H9 (cell line): ENCODE measurements around the gene EPM2A. TPM values are rescaled to one million over a fixed set of nuclear protein-coding genes. Genes with fewer than 3 reads are reported as not detected.

Experiments used
- DNase-seq: peaks from one replicate; pipeline ENCODE4 v3.0.0-alpha.2; 2017
- H2AFZ ChIP-seq: one replicate; pipeline ENCODE4 v1.6.1; 2013; ENCODE audit warnings: mild to moderate bottlenecking, low read length, control low read depth, moderate library complexity
- H2AK5ac ChIP-seq: 2 replicates; pipeline ENCODE4 v1.6.1; 2013; ENCODE audit warnings: low read length, control low read depth, mixed read lengths; ENCODE audit not compliant: insufficient read length
- H2BK120ac ChIP-seq: one replicate; pipeline ENCODE4 v1.6.1; 2013; ENCODE audit warnings: low read depth, mild to moderate bottlenecking, low read length, control low read depth, inconsistent platforms; ENCODE audit not compliant: poor library complexity, severe bottlenecking
- H2BK12ac ChIP-seq: 2 replicates; pipeline ENCODE4 v1.6.1; 2013; ENCODE audit warnings: low read length, control low read depth, mixed read lengths, low read depth; ENCODE audit not compliant: insufficient read length
- H2BK15ac ChIP-seq: 2 replicates; pipeline ENCODE4 v1.6.1; 2013; ENCODE audit warnings: low read depth, low read length, control low read depth
- H2BK20ac ChIP-seq: one replicate; pipeline ENCODE4 v1.6.1; 2013; ENCODE audit warnings: low read depth, mild to moderate bottlenecking, low read length, control low read depth, inconsistent platforms; ENCODE audit not compliant: poor library complexity, severe bottlenecking
- H2BK5ac ChIP-seq: 2 replicates; pipeline ENCODE4 v1.6.1; 2013; ENCODE audit warnings: low read length, control low read depth, mixed read lengths; ENCODE audit not compliant: insufficient read length
- H3K14ac ChIP-seq: 2 replicates; pipeline ENCODE4 v1.6.1; 2013; ENCODE audit warnings: low read length, control low read depth; ENCODE audit not compliant: insufficient read depth
- H3K18ac ChIP-seq: 2 replicates; pipeline ENCODE4 v1.6.1; 2013; ENCODE audit warnings: low read depth, mild to moderate bottlenecking, mixed read lengths, low read length, control low read depth; ENCODE audit not compliant: insufficient read length
- H3K23ac ChIP-seq: 2 replicates; pipeline ENCODE4 v1.6.1; 2013; ENCODE audit warnings: low read length, control low read depth, mixed read lengths, low read depth; ENCODE audit not compliant: insufficient read length
- H3K23me2 ChIP-seq: 2 replicates; pipeline ENCODE4 v1.6.1; 2013; ENCODE audit warnings: low read depth, mild to moderate bottlenecking, mixed read lengths, low read length, control low read depth; ENCODE audit not compliant: insufficient read length, poor library complexity, severe bottlenecking
- H3K27ac ChIP-seq: 2 replicates; pipeline ENCODE4 v1.5.1; 2013; ENCODE audit warnings: low read length, control low read depth, mixed read lengths, low read depth; ENCODE audit not compliant: insufficient read length
- H3K27me3 ChIP-seq: 2 replicates; pipeline ENCODE4 v1.6.1; 2013; ENCODE audit warnings: low read length, control low read depth, inconsistent platforms; ENCODE audit not compliant: insufficient read depth
- H3K4ac ChIP-seq: 2 replicates; pipeline ENCODE4 v1.6.1; 2013; ENCODE audit warnings: low read depth, mild to moderate bottlenecking, control low read depth, inconsistent platforms, low read length, moderate library complexity
- H3K4me1 ChIP-seq: 2 replicates; pipeline ENCODE4 v1.6.1; 2013; ENCODE audit warnings: low read length, control low read depth, inconsistent platforms; ENCODE audit not compliant: insufficient read depth
- H3K4me2 ChIP-seq: 2 replicates; pipeline ENCODE4 v1.6.1; 2013; ENCODE audit warnings: low read length, control low read depth, mixed read lengths; ENCODE audit not compliant: insufficient read length, insufficient read depth
- H3K56ac ChIP-seq: 2 replicates; pipeline ENCODE4 v1.6.1; 2013; ENCODE audit warnings: low read depth, mild to moderate bottlenecking, mixed read lengths, low read length, control low read depth; ENCODE audit not compliant: insufficient read length
- H3K79me1 ChIP-seq: 2 replicates; pipeline ENCODE4 v1.6.1; 2013; ENCODE audit warnings: low read depth, mild to moderate bottlenecking, moderate library complexity, low read length, control low read depth, inconsistent platforms; ENCODE audit not compliant: insufficient read depth, poor library complexity, severe bottlenecking
- H3K79me2 ChIP-seq: 2 replicates; pipeline ENCODE4 v1.6.1; 2013; ENCODE audit warnings: low read length, control low read depth, inconsistent platforms; ENCODE audit not compliant: insufficient read depth
- H3K9ac ChIP-seq: 2 replicates; pipeline ENCODE4 v1.6.1; 2013; ENCODE audit warnings: low read length, control low read depth, mixed read lengths; ENCODE audit not compliant: insufficient read length; ENCODE audit errors: extremely low read depth
- H3K9me3 ChIP-seq: one replicate; pipeline ENCODE4 v1.6.1; 2013; ENCODE audit warnings: low read depth, low read length, inconsistent platforms; ENCODE audit not compliant: control insufficient read depth
- H3T11ph ChIP-seq: one replicate; pipeline ENCODE4 v1.6.1; 2013; ENCODE audit warnings: mild to moderate bottlenecking, low read length, control low read depth, inconsistent platforms
- H4K20me1 ChIP-seq: one replicate; pipeline ENCODE4 v1.6.1; 2013; ENCODE audit not compliant: control insufficient read depth, insufficient read length, insufficient read depth
- H4K5ac ChIP-seq: 2 replicates; pipeline ENCODE4 v1.6.1; 2013; ENCODE audit warnings: low read depth, mild to moderate bottlenecking, mixed read lengths, low read length, control low read depth; ENCODE audit not compliant: insufficient read length
- H4K8ac ChIP-seq: replicated peaks from 2 replicates; pipeline ENCODE4 v1.6.1; 2013; ENCODE audit warnings: low read length, control low read depth, mixed read lengths, low read depth; ENCODE audit not compliant: insufficient read length
- H4K91ac ChIP-seq: 2 replicates; pipeline ENCODE4 v1.6.1; 2013; ENCODE audit warnings: low read depth, mild to moderate bottlenecking, moderate library complexity, mixed read lengths, low read length, control low read depth; ENCODE audit not compliant: insufficient read length
- H3K27ac Mint-ChIP-seq, 3 experiments: 2 replicates in 2 of 3; 3 replicates in 1 of 3; pipeline ENCODE4 v1.8.0; 2020 to 2021; ENCODE audit warnings: mixed read lengths in 3 of 3, mild to moderate bottlenecking in 1 of 3, moderate library complexity in 1 of 3
- H3K27me3 Mint-ChIP-seq: 2 replicates; pipeline ENCODE4 v1.8.0; 2021; ENCODE audit warnings: low read depth, mild to moderate bottlenecking, moderate library complexity, mixed read lengths
- H3K36me3 Mint-ChIP-seq, 3 experiments: 2 replicates in 2 of 3; 3 replicates in 1 of 3; pipeline ENCODE4 v1.8.0; 2020 to 2021; ENCODE audit warnings: low read depth in 3 of 3, mixed read lengths in 3 of 3; ENCODE audit not compliant: insufficient read depth in 1 of 3
- H3K4me1 Mint-ChIP-seq, 2 experiments: 2 replicates each; pipeline ENCODE4 v1.8.0; 2020; ENCODE audit warnings: mixed read lengths in 2 of 2
- H3K4me3 Mint-ChIP-seq, 2 experiments: 2 replicates in 1 of 2; 3 replicates in 1 of 2; pipeline ENCODE4 v1.8.0; 2020 to 2021; ENCODE audit warnings: mild to moderate bottlenecking in 2 of 2, mixed read lengths in 2 of 2, moderate library complexity in 1 of 2
- H3K9me3 Mint-ChIP-seq, 2 experiments: 2 replicates in 1 of 2; 3 replicates in 1 of 2; pipeline ENCODE4 v1.8.0; 2020; ENCODE audit warnings: mild to moderate bottlenecking in 2 of 2, mixed read lengths in 2 of 2, moderate library complexity in 1 of 2
- WGBS: extraction: QIAGEN DNeasy Blood & Tissue Kit; methylation state at CpG from one replicate; pipeline ENCODE4 v1.1.7; 2013; ENCODE audit warnings: missing lambda C conversion rate, low lambda C conversion rate, mixed read lengths; ENCODE audit not compliant: insufficient read length; ENCODE audit errors: extremely low coverage; 5-methylcytosine and 5-hydroxymethylcytosine counted together
- total RNA-seq: library from RNA; stranded (reverse); gene quantifications from 2 replicates; pipeline ENCODE4 v1.2.1, GENCODE V29; 2021
- TF ChIP-seq, protein P1 (sequence below): fragments of 200-600 bp; sonication (generic); conservative IDR thresholded peaks from 3 replicates; pipeline ENCODE4 v1.8.0; 2021; ENCODE audit warnings: antibody characterized with exemption, mild to moderate bottlenecking

Gene EPM2A
- total RNA-seq, 1 experiment from 2014 or later = 8.2 TPM

DNA sequence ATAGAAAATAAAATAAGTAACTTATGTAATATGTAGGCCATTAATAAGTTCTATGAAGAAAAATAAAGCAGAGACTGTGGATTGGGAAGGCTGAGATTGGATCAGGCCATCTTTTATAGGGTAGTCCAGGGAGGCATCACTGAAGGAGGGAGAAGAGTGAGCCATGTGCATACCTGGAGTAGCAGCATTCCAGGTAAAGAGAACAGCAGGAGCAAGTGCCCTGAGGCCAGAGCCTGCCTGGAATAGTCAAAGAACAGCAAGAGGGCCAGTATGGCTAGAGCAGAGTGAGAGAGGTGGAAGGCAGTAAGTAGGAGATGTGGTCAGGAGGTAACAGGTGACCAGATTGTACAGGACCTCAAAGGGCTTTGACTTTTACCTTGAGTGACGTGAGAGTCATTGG lies 112.1 kb downstream of the EPM2A start:
- Histone ChIP-seq H3K23ac (no peak overlapping the region), H3K4me1 (no peaks in the 10 kb centered on the region), H3K9me3 (no peaks in the 10 kb centered on the region), H3K4ac (no peak overlapping the region), H3K27ac (no peak overlapping the region), H2BK20ac (no peak overlapping the region), H3K23me2 (no peaks in the 10 kb centered on the region), H4K5ac (no peak overlapping the region), H2BK120ac (no peak overlapping the region), H3K18ac (no peak overlapping the region), H4K20me1 (no peaks in the 10 kb centered on the region), H4K91ac (no peak overlapping the region), H3K56ac (no peak overlapping the region), H2BK12ac (no peak overlapping the region), H2BK5ac (no peak overlapping the region), H3K79me2 (no peaks in the 10 kb centered on the region), H2AFZ (no peak overlapping the region), H3K9ac (no peak overlapping the region), H3K79me1 (no peaks in the 10 kb centered on the region), H2BK15ac (no peak overlapping the region), H2AK5ac (no peak overlapping the region), H3T11ph (no peak overlapping the region), H3K27me3 (no peaks in the 10 kb centered on the region), H3K14ac (no peak overlapping the region), H3K4me2 (no peak overlapping the region), H4K8ac (no peak overlapping the region)
- no CpG with 5 or more reads among the region's 1 CpG for WGBS
- Mint-ChIP-seq H3K27ac (no peak overlapping the region), H3K4me3 (no peak overlapping the region), H3K4me1 (no peaks in the 10 kb centered on the region), H3K27me3 (no peaks in the 10 kb centered on the region), H3K9me3 (peaks cover 0 to 2% of the 10 kb centered on the region in 2 experiments; a peak in 1 of 5 replicates), H3K36me3 (no peaks in the 10 kb centered on the region; a peak in 1 of 7 replicates)
- TF ChIP-seq, protein P1, sequence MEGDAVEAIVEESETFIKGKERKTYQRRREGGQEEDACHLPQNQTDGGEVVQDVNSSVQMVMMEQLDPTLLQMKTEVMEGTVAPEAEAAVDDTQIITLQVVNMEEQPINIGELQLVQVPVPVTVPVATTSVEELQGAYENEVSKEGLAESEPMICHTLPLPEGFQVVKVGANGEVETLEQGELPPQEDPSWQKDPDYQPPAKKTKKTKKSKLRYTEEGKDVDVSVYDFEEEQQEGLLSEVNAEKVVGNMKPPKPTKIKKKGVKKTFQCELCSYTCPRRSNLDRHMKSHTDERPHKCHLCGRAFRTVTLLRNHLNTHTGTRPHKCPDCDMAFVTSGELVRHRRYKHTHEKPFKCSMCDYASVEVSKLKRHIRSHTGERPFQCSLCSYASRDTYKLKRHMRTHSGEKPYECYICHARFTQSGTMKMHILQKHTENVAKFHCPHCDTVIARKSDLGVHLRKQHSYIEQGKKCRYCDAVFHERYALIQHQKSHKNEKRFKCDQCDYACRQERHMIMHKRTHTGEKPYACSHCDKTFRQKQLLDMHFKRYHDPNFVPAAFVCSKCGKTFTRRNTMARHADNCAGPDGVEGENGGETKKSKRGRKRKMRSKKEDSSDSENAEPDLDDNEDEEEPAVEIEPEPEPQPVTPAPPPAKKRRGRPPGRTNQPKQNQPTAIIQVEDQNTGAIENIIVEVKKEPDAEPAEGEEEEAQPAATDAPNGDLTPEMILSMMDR = no peak
- DNase-seq = no peak
